Measurements from ENCODE around the gene MARCHF3.

DNA sequence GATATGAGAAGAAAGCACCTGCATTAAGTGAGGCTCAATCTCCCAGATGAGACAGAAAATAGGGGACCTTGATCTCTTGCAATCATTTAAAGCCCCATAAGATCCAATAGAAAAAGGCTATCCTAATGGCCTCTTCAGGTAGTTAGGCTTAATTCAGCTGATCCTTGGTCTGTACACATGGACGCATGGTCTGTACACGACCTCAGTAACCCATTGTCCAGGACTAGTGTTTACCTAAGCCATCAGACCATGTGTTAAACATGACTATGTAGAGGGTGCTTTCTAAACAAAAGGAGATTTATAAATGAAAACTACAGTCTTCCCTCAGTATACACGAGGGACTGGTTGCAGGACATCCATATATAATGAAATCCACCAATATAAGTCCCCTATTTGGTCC, 7.5 kb downstream of the MARCHF3 start:
- TF ChIP-seq, protein P1, sequence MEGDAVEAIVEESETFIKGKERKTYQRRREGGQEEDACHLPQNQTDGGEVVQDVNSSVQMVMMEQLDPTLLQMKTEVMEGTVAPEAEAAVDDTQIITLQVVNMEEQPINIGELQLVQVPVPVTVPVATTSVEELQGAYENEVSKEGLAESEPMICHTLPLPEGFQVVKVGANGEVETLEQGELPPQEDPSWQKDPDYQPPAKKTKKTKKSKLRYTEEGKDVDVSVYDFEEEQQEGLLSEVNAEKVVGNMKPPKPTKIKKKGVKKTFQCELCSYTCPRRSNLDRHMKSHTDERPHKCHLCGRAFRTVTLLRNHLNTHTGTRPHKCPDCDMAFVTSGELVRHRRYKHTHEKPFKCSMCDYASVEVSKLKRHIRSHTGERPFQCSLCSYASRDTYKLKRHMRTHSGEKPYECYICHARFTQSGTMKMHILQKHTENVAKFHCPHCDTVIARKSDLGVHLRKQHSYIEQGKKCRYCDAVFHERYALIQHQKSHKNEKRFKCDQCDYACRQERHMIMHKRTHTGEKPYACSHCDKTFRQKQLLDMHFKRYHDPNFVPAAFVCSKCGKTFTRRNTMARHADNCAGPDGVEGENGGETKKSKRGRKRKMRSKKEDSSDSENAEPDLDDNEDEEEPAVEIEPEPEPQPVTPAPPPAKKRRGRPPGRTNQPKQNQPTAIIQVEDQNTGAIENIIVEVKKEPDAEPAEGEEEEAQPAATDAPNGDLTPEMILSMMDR (IDR thresholded peaks at IDR 0.05; ENCODE audit: low read length): no peak
- no peak for TF ChIP-seq EZH2 (IDR thresholded peaks at IDR 0.05; ENCODE audit: borderline replicate concordance, low read length)

Data from OCI-LY1 (cell line).